ENCODE results near the gene GABRR2. TPM values are rescaled to one million over a fixed set of nuclear protein-coding genes. Genes with fewer than 3 reads are reported as not detected.
"Not testable (repeated sequence)": the region's sequence is repeated elsewhere in the genome, so short reads cannot be mapped to it uniquely, and the experiment has no call there.

GABRR2 gene
- total RNA-seq, 2 experiments from 2014 or later = 0.30 to 0.77 TPM

DNA sequence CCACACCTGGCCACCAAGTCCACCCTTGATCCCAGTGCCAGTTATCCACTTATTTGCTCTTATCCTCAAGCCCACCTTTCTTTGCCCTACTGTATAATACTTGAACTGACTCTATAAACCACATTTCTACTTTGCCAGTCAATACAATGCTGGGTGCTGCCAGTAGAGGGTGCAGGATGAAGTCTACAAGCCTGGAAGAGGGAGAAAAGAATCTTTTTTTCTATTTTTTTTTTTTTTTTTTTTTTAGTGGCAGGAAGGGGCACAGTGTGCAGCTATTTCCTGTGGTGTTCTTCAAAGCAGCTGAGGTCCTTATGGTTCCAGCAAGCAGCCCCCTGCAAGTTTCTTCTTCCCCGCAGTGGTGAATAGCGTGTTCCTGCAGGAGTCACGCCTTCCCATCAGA lies 75.8 kb downstream of the GABRR2 start:
- CTCF ChIA-PET = interaction anchor here (0.8 to 1.6 kb wide), 2 partner anchors 27 to 47 kb away, joined by 4 to 6 read pairs; no protein-coding TSS in a partner anchor
- POLR2A ChIA-PET = no interaction called here
- H3K27ac Mint-ChIP-seq = no peak overlapping the region

DNA sequence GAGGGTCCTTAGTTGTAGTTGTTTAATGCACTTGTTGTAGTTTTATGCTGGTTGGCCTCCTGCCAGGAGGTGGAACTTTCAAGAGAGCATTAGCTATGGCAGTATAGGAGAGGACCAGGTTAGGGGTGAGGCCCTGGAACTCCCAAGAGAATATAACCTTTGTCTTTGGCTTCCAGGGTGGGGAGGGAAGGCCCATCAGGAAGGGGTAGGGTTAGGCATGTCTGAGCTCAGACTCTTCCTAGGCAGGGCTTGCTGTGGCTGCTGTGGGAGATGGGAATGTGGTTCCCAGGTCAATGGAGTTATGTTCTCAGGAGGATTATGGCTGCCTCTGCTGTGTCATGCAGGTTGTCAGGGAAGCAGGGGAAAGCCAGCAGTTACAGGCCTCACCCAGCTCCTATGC lies 77.9 kb downstream of the GABRR2 start:
- CTCF ChIA-PET = interaction anchor here (1.2 kb wide), 1 partner anchor 255 kb away, joined by 4 read pairs; no protein-coding TSS in a partner anchor

More for the DNA sequence above, 75.8 kb downstream of the GABRR2 start:
- H3K4me3 Mint-ChIP-seq = no peak overlapping the region
- H3K36me3 Mint-ChIP-seq (ENCODE audit: low read depth) = no peaks in the 10 kb centered on the region
- no peaks in the 10 kb centered on the region for H3K9me3 Mint-ChIP-seq
- DNase-seq = peak; percentile 70
- H3K27me3 Mint-ChIP-seq = peaks cover 24% of the 10 kb centered on the region
- H3K4me1 Mint-ChIP-seq = peaks cover 27% of the 10 kb centered on the region

DNA sequence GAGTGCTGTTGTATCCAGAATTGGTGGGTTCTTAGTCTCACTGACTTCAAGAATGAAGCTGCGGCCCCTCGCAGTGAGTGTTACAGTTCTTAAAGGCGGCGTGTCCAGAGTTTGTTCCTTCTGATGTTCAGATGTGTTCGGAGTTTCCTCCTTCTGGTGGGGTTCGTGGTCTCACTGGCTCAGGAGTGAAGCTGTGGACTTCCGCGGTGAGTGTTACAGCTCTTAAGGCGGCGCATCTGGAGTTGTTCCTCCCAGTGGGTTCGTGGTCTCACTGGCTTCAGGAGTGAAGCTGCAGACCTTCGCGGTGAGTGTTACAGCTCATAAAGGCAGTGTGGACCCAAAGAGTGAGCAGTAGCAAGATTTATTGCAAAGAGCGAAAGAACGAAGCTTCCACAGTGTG lies 81.5 kb downstream of the GABRR2 start:
- H3K4me1 Mint-ChIP-seq; CTCF ChIA-PET; H3K9me3 Mint-ChIP-seq; DNase-seq; H3K36me3 Mint-ChIP-seq (ENCODE audit: low read depth); POLR2A ChIA-PET: not testable (repeated sequence)
- Mint-ChIP-seq H3K4me3 (peak overlapping the region; percentile 43), H3K27me3 (peaks cover 38% of the 10 kb centered on the region), H3K27ac (peak overlapping the region; percentile 16)

More for the DNA sequence above, 77.9 kb downstream of the GABRR2 start:
- no peak for DNase-seq
- H3K9me3 Mint-ChIP-seq = no peaks in the 10 kb centered on the region
- peaks cover 36% of the 10 kb centered on the region for H3K27me3 Mint-ChIP-seq
- no peak overlapping the region for H3K27ac Mint-ChIP-seq
- H3K4me3 Mint-ChIP-seq = no peak overlapping the region
- H3K36me3 Mint-ChIP-seq (ENCODE audit: low read depth) = no peaks in the 10 kb centered on the region
- H3K4me1 Mint-ChIP-seq = peaks cover 20% of the 10 kb centered on the region
- POLR2A ChIA-PET = no interaction called here

DNA sequence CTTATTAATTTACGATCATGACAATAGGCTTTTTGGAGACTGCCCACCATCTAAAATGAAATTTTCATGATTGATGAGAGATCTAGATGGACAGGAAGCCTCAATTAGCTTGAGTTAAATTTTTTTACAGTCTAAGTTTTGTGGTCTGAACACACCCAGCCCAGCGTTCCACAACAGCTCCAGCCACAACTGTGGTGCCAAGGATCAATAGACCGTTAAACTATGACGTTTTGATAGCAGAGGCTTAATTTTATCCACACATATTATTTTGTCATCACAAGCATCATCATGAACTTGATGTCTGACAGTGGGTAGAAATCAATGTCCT lies 92.4 kb downstream of the GABRR2 start:
- POLR2A ChIA-PET = no interaction called here
- Mint-ChIP-seq H3K9me3 (peaks cover 7% of the 10 kb centered on the region), H3K4me3 (no peak overlapping the region), H3K27me3 (peaks cover 8% of the 10 kb centered on the region), H3K4me1 (no peaks in the 10 kb centered on the region), H3K27ac (no peak overlapping the region), H3K36me3 (ENCODE audit: low read depth) (no peaks in the 10 kb centered on the region)
- DNase-seq = no peak
- CTCF ChIA-PET = no interaction called here

DNA sequence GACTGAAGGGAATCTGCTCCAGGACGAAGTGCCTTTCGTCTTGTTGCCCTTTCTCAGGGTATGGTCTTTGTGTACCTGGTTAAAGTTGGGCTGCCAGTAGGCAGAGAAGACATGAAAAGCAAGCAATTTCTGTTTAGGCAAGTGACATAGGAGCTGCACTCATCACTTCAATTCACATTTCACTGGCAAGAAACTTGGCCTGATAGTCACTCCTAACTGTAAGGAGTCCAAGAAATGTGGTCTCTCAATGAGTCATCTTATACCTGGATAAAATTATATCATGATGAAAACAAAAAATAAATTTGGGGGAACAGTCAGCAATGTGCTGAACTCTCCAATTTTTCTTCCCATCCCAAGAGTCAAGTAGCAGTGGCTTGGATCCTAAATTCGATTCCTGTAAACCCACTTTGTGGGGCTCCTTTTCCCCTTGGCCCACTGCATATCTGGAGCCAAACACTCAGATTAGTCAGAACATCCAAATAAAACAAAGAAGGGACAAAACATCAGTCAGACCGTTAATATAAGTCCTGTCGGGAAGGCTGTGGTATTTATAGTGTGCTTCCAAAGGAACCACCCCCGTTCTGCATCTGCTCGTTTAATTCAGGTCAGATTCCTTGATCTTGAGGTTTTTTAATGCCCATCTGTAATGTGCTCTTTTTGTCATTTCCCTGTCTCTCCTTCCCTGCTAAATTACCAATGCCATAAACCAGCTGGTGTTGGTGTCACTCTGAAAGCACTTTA lies 93.0 kb downstream of the GABRR2 start:
- ChIA-PET POLR2A (no interaction called here), CTCF (no interaction called here)
- H3K4me3 Mint-ChIP-seq = no peak overlapping the region
- H3K9me3 Mint-ChIP-seq = peaks cover 7% of the 10 kb centered on the region
- H3K27me3 Mint-ChIP-seq = peaks cover 13% of the 10 kb centered on the region
- H3K4me1 Mint-ChIP-seq = no peaks in the 10 kb centered on the region
- no peak overlapping the region for H3K27ac Mint-ChIP-seq
- no peak for DNase-seq
- no peaks in the 10 kb centered on the region for H3K36me3 Mint-ChIP-seq (ENCODE audit: low read depth)

DNA sequence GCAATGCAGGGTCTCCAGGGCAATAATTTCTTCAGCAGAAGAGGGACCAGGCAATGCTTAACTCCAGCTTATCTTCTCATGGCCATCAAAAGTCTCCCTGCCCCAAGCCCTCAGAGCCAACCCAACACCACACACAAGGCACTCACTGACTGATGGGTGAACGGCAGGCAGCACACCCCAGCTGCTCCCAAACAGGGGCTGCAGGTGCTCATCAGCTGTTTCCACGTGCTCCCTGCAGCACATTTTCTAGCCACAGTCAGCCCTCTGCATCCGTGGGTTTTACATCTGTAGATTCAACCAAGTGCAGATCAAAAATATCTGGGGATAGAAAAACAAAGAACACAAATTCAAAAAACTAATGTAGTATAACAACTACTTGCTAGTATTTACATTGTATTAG lies 94.0 kb downstream of the GABRR2 start:
- no peaks in the 10 kb centered on the region for H3K36me3 Mint-ChIP-seq (ENCODE audit: low read depth)
- peaks cover 20% of the 10 kb centered on the region for H3K27me3 Mint-ChIP-seq
- POLR2A ChIA-PET = no interaction called here
- CTCF ChIA-PET = interaction anchor here (0.7 kb wide), 1 partner anchor 77 kb away, joined by 3 read pairs; no protein-coding TSS in a partner anchor
- no peak for DNase-seq
- peaks cover 7% of the 10 kb centered on the region for H3K9me3 Mint-ChIP-seq
- H3K4me1 Mint-ChIP-seq = no peaks in the 10 kb centered on the region
- no peak overlapping the region for H3K27ac Mint-ChIP-seq
- H3K4me3 Mint-ChIP-seq = no peak overlapping the region

DNA sequence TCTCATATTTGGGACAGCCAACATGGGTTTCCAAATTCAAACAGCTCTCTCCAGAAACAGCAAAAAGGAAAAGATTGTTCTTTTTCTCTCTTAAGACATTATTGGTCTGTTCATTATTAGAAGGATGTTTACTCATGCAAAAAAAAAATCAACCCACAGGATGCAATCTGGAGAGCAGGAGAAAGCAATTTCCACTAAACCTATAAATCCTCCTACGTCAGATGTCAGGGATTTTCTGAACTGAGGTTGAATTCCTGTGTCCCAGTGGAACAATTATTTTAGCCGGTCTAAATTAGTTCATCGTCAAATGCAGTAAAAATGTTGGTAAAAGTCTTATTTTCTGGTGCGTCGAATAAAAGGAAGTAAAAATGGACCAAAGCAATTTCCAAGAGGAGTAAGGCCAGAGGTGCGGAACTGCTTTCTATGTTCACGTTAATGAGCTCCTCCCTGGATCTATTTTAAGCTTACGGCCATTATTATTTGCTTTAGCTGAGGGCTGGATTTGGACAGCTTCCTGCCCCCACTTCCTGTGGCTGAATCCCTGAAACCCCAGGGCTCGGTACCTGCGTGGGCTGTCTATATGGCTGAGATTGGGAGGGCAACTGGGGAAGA lies 97.7 kb downstream of the GABRR2 start, which contains the start of gene GABRR1:
GABRR1 (minus strand) TSS at position 60 of the 612 bp plus-strand sequence; CDS start at position 24, 36 bp downstream.
- no peaks in the 10 kb centered on the region for H3K9me3 Mint-ChIP-seq
- CTCF ChIA-PET = interaction anchor here (0.9 kb wide), 1 partner anchor 10 kb away, joined by 3 read pairs; no protein-coding TSS in a partner anchor
- peaks cover 38% of the 10 kb centered on the region for H3K27me3 Mint-ChIP-seq
- H3K36me3 Mint-ChIP-seq (ENCODE audit: low read depth) = no peaks in the 10 kb centered on the region
- DNase-seq = no peak
- H3K4me3 Mint-ChIP-seq = no peak within 1 kb of the TSS
- no peak within 1 kb of the TSS for H3K27ac Mint-ChIP-seq
- H3K4me1 Mint-ChIP-seq = no peaks in the 10 kb centered on the region
- POLR2A ChIA-PET = no interaction called here

DNA sequence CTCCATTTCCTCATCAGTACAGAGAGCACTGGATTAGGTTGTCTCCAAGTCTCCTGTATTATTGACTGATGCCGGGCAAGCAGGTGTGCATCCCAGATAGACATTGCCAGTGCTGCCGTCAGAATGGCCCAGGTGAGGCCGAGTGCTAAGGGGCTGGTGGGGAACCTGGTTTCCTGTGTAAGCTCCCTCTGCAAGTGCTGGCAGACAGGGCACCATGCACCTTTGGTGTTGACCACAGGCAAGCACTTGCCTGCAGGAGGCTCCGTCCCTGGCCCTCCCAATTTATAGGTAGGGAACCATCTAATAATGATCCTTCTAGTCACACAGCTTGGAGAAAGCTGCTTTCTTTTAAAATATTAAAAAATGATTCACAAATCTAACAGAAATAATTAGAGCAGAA lies 98.7 kb downstream of the GABRR2 start:
- no peaks in the 10 kb centered on the region for H3K9me3 Mint-ChIP-seq
- H3K27me3 Mint-ChIP-seq = peaks cover 39% of the 10 kb centered on the region
- no peaks in the 10 kb centered on the region for H3K4me1 Mint-ChIP-seq
- ChIA-PET POLR2A (no interaction called here), CTCF (no interaction called here)
- H3K36me3 Mint-ChIP-seq (ENCODE audit: low read depth) = no peaks in the 10 kb centered on the region
- DNase-seq = no peak
- H3K4me3 Mint-ChIP-seq = no peak overlapping the region
- no peak overlapping the region for H3K27ac Mint-ChIP-seq

DNA sequence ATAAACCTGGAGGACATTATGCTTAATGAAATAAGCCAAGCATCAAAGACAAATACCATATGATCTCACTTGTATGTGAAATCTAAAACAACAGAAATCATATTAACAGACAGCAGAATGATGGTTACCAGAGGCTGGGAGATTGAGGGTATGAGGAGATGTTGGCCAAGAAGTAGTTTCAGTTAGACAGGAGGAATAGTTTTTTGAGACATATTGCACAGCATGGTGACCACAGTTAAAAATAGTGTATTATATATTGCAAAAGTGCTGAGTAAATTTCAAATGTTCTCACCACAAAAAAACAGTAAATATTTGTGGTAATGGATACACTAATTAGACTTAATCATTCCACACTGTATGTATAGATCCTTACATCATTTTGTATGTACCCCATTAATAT lies 99.7 kb downstream of the GABRR2 start:
- POLR2A ChIA-PET = no interaction called here
- no peaks in the 10 kb centered on the region for H3K36me3 Mint-ChIP-seq (ENCODE audit: low read depth)
- no peak overlapping the region for H3K4me3 Mint-ChIP-seq
- H3K4me1 Mint-ChIP-seq = no peaks in the 10 kb centered on the region
- CTCF ChIA-PET = no interaction called here
- no peaks in the 10 kb centered on the region for H3K9me3 Mint-ChIP-seq
- H3K27me3 Mint-ChIP-seq = peaks cover 37% of the 10 kb centered on the region
- H3K27ac Mint-ChIP-seq = no peak overlapping the region
- DNase-seq = no peak

DNA sequence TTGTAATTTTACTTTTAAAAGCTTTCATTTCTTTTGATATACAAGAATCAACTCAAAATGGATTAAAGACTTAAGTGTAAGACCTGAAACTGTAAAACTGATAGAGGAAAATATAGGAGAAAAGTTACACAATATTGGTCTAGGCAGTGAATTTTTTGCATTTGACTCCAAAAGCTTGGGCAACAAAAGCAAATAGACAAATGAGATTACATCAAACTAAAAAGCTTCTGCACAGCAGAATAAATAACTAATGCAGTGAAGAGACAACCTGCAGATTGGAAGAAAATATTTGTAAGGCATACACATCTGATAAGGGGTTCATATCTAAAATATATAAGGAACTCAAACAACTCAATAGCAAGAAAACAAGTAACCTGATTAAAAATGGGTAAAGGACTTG lies 100.9 kb downstream of the GABRR2 start:
- Mint-ChIP-seq H3K4me3 (no peak overlapping the region), H3K36me3 (ENCODE audit: low read depth) (no peaks in the 10 kb centered on the region), H3K27ac (no peak overlapping the region), H3K27me3 (peaks cover 35% of the 10 kb centered on the region), H3K4me1 (no peaks in the 10 kb centered on the region), H3K9me3 (no peaks in the 10 kb centered on the region)
- POLR2A ChIA-PET = no interaction called here
- CTCF ChIA-PET = no interaction called here
- DNase-seq = no peak

DNA sequence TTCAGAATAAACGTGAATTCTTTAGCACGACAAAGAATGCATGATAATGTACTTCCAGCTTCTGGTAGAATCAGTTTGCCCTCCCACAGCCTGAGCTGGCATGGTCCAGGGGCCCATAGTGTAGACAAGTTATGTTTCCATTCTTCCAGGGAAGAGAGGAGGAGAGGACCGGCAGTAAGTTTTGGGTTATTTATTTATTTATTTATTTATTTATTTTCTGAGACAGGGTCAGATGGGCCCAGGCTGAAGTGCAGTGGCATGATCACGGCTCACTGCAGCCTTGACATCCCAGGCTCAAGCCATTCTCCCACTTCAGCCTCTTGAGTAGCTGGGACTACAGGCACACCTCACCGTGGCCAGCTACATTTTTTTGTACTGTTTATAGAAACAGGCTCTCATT lies 102.6 kb downstream of the GABRR2 start:
- POLR2A ChIA-PET = no interaction called here
- H3K4me3 Mint-ChIP-seq = no peak overlapping the region
- H3K4me1 Mint-ChIP-seq = no peaks in the 10 kb centered on the region
- no peak for DNase-seq
- no peak overlapping the region for H3K27ac Mint-ChIP-seq
- H3K36me3 Mint-ChIP-seq (ENCODE audit: low read depth) = no peaks in the 10 kb centered on the region
- CTCF ChIA-PET = interaction anchor here (0.9 kb wide), 2 partner anchors 10 to 27 kb away, joined by 3 to 4 read pairs; no protein-coding TSS in a partner anchor
- H3K9me3 Mint-ChIP-seq = no peaks in the 10 kb centered on the region
- H3K27me3 Mint-ChIP-seq = peaks cover 31% of the 10 kb centered on the region

DNA sequence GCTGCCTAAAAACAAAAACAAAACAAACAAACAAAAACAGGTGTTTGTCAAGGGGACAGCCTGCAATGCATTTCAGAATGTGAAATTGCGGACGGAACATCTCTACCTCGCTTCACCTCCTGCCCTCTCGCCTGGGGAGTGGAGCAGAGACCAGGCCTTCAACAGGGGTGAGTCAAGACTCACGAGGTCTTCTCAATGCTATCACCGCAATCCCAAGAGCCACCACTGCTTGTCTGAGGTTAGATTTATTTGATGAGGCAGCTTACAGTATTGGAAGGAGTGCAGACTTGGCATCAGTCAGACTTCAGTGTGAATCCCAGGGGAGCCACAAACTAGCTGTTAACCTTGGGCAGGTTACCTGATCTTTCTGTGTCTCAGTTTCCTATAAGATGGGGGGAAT lies 105.6 kb downstream of the GABRR2 start:
- H3K27me3 Mint-ChIP-seq = peaks cover 12% of the 10 kb centered on the region
- no peak overlapping the region for H3K4me3 Mint-ChIP-seq
- H3K27ac Mint-ChIP-seq = no peak overlapping the region
- ChIA-PET POLR2A (no interaction called here), CTCF (no interaction called here)
- H3K36me3 Mint-ChIP-seq (ENCODE audit: low read depth) = no peaks in the 10 kb centered on the region
- DNase-seq = no peak
- no peaks in the 10 kb centered on the region for H3K4me1 Mint-ChIP-seq
- no peaks in the 10 kb centered on the region for H3K9me3 Mint-ChIP-seq

DNA sequence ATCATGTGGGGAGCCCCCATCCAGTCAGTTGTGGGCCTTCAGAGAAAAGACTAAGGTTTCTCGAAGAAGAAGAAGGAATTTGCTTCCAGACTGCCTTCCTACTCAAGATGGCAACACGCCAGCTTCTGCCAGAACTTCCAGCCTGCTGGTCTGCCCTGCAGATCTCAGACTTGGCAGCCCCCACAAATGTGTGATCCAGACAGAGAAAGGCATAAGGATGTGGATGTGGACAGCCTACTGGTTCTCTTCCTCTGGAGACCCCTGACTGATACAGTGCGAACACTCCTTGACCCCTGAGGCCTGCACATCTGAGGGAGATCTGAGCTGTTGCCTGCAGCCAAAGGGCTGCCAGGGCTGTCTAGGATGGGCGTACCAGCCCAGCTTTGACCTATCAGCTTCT lies 106.5 kb downstream of the GABRR2 start:
- no peaks in the 10 kb centered on the region for H3K4me1 Mint-ChIP-seq
- H3K36me3 Mint-ChIP-seq (ENCODE audit: low read depth) = no peaks in the 10 kb centered on the region
- peaks cover 5% of the 10 kb centered on the region for H3K27me3 Mint-ChIP-seq
- CTCF ChIA-PET = no interaction called here
- POLR2A ChIA-PET = no interaction called here
- H3K9me3 Mint-ChIP-seq = no peaks in the 10 kb centered on the region
- no peak overlapping the region for H3K27ac Mint-ChIP-seq
- no peak overlapping the region for H3K4me3 Mint-ChIP-seq
- no peak for DNase-seq

Data from activated CD4-positive, alpha-beta T cell treated with anti-CD3 and anti-CD28 coated beads, Interleukin-2, amount 10 ng/mL, durations not matched to agents 7 days and 5 days (primary cell).